ENCODE results near the gene COL27A1.
"Not testable (repeated sequence)": the region's sequence is repeated elsewhere in the genome, so short reads cannot be mapped to it uniquely, and the experiment has no call there.

COL27A1 gene

DNA sequence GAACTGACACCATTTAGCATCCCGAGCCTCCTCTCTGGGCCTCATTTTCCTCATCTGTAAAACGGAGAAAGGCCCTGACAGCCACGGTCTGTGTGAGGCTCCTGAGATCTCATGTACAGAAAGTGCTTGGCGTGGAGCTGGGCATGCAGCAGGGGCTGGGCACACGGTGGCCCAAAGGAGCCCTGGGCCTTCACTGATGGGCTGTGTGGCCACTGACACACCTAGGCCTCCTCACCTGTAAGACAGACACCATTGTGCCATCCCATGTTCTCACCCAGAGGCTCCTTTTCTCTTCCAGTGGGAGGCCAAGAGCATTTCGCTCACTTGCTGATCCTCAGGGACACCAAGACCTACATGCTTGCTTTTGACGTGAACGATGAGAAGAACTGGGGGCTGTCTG lies 169.2 kb downstream of the COL27A1 start:
- no peak for DNase-seq (ENCODE audit: low read depth)

DNA sequence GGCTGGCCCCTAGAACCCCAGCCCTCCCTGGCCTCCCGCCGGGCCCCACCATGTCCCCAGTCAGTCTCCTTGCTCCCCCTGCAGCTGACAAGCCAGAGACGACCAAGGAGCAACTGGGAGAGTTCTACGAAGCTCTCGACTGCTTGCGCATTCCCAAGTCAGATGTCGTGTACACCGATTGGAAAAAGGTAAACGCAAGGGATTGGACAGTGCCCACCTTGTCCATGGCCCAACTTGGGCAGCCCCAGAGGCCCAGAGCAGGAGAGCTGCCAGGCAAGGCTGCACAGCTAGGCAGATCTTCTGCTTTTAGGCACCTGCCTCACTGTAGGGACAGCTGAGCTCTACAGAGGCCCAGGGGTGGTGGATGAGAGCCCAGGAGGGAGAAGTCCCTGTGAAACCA lies 169.6 kb downstream of the COL27A1 start:
- not testable (repeated sequence) for DNase-seq (ENCODE audit: low read depth)

DNA sequence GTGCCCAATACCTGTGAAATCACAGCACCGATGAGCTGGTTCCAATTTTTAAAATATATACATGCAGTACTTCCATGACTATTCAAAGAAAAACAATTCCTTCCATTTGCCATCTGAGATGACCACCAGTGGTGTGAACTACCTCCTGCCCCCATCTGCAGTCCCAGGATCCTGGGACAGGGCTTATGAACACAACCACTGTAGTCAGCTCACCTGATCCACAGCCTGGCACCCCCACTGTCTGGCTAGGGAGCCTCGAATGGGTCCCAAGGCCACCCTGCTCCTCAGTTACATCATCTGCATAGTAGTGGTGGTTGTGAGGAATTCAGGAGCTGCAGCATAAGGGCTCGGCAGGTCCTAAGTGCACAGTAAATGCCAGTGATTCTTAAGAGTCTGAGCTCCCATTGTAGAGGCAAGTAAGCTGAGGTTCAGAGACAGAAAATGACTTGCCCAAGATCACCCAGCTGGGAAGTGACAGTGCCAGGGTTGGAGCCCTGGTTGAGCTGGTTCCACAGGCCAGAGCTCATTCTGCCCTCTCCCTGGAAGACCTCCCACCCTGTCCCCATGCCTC lies 170.4 kb downstream of the COL27A1 start:
- not testable (repeated sequence) for DNase-seq (ENCODE audit: low read depth)

DNA sequence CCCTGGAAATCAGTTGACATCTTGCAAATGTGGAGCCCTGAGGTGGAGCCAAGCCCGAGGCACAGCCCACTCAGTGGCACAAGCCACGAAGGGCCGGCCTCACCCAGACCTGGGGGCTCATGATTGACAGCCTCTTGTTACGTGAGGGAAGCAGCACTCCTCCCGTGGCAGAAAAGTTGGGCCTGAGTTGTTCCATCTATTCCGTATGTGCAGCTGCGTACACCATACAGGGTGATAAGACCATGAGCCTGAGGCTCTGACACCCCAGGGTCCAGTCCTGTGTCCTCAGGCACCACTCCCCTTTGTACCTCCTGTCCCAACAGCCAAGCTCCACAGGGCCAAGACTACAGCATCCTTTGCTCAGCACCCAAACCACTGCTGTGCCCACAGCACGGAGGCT lies 172.4 kb downstream of the COL27A1 start:
- no peak for DNase-seq (ENCODE audit: low read depth)

DNA sequence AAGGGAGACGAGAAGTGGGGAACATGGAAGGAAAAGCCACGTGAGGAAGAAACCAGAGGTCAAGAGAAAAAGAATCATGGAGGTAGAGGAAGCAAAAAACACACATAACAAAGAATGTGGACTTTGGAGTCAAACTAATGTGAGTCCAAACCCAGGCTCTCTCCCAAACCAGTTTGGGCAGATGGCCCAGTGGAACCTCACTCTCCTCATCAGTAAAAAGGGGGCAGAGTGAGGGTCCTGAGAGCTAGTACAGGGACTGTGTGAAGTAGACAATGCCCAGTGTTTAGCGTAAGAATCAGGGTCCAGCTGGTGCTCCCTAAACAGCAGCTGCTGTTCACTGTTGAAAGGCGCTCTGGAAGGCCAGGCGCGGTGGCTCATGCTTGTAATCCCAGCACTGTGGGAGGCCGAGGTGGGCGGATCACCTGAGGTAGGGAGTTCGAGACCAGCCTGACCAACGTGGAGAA lies 173.1 kb downstream of the COL27A1 start:
- not testable (repeated sequence) for DNase-seq (ENCODE audit: low read depth)

DNA sequence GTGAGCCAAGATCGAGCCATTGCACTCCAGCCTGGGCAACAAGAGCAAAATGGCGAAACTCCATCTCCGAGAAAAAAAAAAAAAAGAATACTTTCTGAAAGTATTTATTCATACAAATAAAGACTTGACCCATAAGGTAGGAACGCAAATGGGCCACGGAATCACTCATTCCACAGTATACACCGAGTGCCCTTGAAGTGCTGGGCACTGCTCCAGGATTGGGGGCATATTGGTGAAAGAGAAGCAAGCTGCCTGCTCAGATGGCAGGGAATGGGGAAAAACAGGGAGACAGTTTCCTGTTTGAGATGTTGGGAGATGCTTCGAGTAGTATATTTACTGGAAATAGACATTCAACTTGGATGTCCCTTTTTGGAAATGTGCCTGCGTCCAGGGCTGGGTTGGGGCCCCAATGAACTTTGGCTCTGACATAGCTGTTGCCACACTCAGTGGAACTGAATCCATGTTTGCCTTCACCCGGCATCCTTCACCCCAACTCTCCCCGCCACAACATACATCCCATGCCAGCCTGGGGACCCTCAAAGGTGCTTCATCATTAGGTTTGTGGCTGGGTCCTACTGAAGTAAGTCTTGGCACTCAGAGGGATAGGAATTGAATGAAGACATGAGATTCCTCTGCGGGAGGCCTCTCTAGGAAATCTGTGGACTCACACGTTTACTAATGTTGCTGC lies 173.7 kb downstream of the COL27A1 start:
- DNase-seq (ENCODE audit: low read depth) = not testable (repeated sequence)

DNA sequence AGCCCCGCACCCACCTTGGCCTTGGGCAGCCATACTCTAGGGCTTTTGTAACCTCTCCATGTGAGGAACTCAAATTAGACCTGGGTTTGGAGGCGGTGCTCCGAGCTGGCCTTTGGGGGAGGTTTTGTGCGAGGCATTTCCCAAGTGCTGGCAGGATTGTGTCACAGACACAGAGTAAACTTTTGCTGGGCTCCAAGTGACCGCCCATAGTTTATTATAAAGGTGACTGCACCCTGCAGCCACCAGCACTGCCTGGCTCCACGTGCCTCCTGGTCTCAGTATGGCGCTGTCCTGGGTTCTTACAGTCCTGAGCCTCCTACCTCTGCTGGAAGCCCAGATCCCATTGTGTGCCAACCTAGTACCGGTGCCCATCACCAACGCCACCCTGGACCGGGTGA lies 174.3 kb downstream of the COL27A1 start, which contains the start of gene ORM2:
Gene ORM2, plus strand, starts transcription at position 245 of the 398 bp plus-strand sequence. Its CDS starts 36 bp downstream, at position 281.
- DNase-seq (ENCODE audit: low read depth) = not testable (repeated sequence)

DNA sequence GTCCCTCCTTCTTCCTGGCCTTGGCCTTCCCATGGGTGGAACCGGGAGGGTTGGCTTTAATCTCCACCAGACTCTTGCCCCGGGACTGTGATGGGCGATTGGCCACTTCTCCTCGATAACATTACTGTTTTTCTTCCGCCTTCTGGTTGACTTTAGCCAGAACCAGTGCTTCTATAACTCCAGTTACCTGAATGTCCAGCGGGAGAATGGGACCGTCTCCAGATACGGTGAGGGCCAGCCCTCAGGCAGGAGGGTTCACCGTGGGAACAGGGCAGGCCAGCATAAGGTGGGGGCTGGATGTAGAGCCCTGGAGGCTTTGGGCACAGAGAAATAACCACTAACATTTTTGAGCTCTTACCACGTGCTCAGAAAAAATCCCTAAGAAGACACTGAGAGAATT lies 175.3 kb downstream of the COL27A1 start:
- DNase-seq (ENCODE audit: low read depth) = no peak

DNA sequence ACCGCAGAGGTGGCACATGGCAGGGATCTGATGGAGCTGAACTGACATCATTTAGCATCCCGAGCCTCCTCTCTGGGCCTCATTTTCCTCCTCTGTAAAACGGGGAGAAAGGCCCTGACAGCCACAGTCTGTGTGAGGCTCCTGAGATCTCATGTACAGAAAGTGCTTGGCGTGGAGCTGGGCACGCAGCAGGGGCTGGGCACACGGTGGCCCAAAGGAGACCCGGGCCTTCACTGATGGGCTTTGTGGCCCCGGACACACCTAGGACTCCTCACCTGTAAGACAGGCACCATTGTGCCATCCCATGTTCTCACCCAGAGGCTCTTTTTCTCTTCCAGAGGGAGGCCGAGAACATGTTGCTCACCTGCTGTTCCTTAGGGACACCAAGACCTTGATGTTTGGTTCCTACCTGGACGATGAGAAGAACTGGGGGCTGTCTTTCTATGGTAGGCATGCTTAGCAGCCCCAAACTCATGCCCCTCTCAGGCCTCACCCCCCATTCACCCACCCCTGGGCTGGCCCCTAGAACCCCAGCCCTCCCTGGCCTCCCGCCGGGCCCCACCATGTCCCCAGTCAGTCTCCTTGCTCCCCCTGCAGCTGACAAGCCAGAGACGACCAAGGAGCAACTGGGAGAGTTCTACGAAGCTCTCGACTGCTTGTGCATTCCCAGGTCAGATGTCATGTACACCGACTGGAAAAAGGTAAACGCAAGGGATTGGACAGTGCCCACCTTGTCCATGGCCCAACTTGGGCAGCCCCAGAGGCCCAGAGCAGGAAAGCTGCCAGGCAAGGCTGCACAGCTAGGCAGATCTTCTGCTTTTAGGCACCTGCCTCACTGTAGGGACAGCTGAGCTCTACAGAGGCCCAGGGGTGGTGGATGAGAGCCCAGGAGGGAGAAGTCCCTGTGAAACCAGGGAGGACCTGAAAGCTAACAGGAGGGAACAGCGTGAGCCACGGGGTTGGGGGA lies 176.2 kb downstream of the COL27A1 start:
- DNase-seq (ENCODE audit: low read depth) = not testable (repeated sequence)

DNA sequence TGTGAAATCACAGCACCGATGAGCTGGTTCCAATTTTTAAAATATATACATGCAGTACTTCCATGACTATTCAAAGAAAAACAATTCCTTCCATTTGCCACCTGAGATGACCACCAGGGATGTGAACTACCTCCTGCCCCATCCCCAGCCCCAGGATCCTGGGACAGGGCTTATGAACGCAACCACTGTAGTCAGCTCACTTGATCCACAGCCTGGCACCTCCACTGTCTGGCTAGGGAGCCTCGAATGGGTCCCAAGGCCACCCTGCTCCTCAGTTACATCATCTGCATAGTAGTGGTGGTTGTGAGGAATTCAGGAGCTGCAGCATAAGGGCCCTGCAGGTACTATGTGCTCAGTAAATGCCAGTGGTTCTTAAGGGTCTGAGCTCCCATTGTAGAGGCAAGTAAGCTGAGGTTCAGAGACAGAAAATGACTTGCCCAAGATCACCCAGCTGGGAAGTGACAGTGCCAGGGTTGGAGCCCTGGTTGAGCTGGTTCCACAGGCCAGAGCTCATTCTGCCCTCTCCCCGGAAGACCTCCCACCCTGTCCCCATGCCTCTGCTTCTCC lies 177.2 kb downstream of the COL27A1 start:
- not testable (repeated sequence) for DNase-seq (ENCODE audit: low read depth)

DNA sequence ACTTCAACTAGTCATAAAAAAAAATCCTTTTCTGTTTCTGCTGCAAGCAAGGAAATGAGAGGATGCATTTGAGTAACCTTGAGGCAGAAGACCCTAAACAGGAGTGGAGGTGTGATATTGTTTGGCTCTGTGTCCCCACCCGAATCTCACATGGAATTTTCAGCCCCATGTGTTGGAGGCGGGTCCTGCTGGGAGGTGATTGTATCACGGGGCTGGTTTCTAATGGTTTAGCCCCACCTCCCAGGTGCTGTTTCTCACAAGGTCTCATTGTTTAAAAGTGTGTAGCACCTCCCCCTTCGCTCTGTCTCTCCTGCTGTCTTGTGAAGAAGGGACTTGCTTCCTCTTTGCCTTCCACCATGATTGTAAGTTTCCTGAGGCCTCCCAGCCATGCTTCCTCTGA lies 178.4 kb downstream of the COL27A1 start:
- DNase-seq (ENCODE audit: low read depth) = not testable (repeated sequence)

DNA sequence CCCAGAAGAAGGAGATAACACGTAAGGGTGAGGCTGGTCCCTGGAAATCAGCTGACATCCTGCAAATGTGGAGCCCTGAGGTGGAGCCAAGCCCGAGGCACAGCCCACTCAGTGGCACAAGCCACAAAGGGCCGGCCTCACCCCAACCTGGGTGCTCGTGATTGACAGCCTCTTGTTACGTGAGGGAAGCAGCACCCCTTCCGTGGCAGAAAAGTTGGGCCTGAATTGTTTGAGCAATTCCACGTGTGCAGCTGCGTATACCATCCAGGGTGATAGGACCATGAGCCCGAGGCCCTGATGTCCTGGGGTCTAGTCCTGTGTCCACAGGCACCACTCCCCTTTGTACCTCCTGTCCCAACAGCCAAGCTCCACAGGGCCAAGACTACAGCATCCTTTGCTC lies 179.2 kb downstream of the COL27A1 start:
- no peak for DNase-seq (ENCODE audit: low read depth)

DNA sequence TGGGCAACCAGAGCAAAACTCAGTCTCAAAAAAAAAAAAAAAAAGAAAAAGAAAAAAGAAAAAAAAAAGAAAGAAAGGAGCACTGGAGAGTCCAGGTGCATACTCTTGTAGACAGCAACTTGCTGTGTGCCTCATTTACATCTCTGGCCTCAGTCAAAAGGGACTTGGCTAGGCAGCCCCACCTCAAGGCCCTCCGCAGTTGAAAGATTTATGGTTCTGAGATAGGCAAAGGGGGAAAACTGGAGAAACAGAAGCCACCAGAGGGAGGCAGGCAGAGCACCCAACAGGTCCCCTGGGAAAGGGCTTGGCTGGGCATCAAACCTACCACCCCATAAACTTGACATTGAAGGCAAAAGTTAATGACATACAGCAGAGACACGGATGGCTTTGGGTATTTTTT lies 180.4 kb downstream of the COL27A1 start:
- DNase-seq (ENCODE audit: low read depth) = no peak

DNA sequence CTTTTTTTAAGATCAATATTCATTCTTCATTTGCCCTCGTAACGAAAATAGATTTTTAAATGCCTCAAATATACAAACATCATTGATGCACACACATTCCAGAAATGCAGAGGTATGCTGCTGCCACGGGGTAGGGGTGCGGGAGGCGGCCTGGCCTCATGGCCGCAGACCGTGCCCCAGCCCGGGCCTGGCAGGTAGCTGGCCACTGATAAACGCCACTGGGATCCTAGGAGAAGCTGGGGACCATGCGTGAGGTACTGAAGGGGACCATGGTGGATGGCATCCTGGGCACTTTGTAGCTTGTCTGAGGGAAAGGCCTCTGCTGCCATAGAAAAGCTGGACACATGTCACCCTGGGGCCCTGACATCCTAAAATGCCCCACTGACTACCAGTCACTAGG lies 180.8 kb downstream of the COL27A1 start:
- no peak for DNase-seq (ENCODE audit: low read depth)

DNA sequence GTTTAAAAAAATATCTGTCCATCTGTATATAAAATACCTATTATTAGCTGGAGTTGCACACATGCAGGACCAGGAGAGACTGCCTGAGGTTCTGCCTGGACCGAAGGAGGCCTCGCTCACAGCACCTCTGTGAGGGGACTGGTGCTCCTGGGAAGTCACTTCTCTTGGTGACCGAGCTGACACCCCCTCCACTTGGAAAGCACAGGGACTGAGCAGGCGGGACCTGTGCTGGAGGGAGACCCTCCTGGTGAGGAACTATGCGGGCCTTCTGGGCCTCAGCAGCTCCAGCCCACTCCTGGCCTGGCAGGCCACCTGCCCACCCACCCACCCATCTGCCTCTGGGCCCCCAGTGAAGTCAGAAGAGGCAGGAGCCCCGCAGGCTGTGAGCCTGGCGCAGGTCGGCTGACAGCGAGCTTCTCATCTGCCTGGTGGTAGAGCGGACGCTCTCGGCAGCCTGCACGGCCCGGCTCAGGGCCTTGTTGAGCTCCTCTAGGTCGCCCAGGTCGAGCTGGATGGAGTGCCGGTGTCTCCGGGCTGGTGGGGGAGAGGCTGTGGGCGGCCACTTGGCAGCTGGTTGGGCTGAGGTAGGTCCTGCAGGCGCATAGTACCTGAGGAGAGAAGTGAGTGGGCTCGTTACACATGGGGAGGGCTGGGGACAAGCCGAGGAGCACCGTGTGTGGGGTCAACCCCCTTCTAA lies 181.5 kb downstream of the COL27A1 start:
- no peak for DNase-seq (ENCODE audit: low read depth)

DNA sequence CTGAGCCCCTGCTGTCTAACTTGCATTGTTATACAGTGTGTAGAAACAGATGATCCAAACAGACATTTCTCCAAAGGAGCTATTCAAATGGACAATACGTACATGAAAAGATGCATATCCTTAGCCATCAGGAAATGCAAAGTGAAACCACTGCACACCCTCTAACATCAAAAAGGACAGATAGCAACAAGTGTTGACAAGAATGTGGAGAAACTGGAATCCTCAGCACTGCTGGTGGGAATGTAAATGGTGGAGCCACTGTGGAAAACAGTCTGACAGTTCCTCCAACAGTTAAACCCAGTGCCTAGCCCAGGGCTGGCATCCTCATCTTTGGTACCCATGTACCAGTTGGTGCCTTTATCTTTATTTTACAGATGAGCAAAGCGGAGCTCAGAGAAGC lies 182.8 kb downstream of the COL27A1 start:
- DNase-seq (ENCODE audit: low read depth) = no peak

DNA sequence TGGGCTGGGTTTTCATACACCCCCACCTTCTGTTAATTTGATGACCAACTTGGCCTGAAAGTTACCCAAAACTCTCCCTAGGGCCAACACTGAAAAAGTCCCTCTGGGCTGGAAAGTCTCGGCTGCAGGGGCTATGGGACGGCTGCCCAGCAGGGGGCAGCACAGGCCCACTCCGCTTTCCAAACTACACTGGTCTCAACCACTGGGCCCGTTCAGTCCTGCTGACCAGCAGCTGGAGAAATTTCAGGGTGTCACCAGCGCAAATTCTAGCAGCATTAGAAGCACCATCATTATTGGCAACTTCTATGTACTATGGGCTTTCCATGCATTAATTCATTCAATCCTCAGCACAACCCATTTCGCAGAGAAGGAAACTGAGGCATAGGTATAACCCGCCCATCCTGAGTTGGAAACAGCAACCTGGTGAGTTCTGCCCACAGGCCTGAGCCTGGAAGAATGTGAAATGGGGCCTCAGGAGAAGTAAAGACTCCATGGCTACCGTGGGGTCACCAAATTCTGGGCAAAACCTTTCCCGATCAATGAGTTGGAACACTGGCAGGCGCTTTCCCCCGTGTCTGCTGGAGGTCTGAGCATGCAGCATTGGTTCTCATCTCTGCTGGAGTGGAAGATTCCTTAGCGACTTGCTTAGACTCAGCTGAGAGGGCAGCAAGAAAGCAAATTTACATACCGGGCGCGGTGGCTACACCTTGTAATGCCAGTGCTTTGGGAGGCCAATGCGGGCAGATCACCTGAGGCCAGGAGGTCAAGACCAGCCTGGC lies 184.0 kb downstream of the COL27A1 start:
- DNase-seq (ENCODE audit: low read depth) = peak; percentile 11

DNA sequence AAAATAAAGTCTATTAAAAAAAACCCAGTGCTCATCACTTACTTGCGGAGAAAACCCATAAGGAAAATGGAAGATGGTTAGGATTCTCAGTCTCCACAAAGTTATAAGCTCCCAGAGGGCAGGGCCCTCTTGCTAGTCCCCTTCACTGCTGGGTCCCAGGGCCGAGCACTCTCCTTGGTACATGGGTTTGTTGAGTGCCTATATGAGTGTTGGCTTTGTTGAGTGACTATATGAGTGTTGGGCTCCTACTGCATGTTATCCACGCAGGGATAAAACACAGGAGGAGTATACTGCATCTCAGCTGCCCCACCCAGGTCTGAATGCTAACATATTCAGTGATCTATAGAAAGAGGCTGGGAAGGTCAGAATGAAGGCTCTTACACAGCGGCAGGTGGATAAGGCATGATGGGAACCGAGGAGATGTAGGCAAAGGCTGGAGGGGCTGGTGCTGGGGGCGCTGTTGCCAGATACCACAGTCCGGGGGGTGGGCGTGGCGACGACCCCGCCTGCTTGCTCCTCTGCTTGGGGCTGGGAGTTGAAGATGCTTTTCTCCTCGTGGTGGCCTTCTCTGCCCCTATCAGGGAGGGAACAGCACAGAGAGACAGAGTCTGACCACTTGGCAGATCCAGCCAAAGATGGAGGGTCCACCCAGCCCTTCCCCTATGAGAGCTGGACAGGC lies 186.0 kb downstream of the COL27A1 start:
- DNase-seq (ENCODE audit: low read depth) = no peak

DNA sequence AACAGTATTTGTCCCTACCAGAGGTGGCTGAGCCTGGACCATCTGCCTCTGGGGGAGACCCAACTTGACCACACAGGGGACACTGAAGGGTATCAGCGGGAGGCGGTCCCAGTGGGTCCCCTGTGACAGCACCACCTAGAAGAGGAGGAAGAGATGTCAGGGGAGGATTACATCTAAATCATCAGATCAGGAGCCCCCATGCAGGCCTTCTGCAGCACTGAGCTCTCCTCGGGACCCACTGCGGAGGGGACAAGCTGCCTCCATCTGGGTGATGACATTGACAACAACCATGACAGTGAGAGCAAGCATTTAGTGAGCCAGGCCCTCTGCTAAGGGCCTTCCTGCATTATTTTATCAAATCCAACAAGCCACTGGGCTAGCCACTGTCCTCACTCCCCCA lies 186.7 kb downstream of the COL27A1 start:
- DNase-seq (ENCODE audit: low read depth) = no peak

DNA sequence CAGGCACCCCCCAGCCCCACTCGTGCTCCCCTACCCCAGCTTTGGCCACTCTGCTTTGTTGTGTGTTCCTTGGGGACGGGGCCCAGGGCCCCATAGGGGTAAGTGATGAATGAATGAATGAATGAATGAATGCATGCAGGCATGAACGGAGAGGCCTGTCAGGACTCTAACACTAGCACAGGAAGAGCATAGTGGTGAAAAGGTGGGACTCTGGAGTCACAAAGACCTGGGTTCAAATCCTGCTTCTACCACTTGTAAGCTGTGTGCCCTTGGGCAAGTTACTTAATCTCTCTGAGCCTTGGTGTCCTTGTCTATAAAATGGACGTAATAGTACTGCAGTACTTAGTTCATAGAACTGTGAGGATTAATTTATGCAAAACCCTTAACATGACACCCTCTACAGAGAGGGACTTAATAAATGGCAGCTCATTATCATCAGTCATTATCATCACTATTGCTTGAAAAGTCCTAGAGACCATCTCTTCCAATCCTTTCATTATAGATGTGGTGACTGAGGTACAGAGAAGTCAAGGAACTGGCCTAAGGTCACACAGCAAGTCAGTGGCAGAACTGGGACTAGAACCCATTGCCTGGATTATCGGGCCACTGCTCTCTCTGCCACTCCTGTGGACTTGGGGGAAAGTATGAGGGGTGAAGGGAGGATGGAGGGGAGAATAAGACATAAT lies 187.6 kb downstream of the COL27A1 start:
- no peak for DNase-seq (ENCODE audit: low read depth)

Measured in GM04504 (cell line).